ENCODE data around the gene KCTD20.

Gene KCTD20

GRCh38 chr6:36539814-36540568 lies 97.2 kb downstream of the KCTD20 start:
- H4K20me1 ChIP-seq (ENCODE audit: low read depth, low read length) = peaks cover 12% of the 10 kb centered on the region; the same call in 1 of the 2 replicates
- no peak for TF ChIP-seq EZH2phosphoT487 (conservative IDR thresholded peaks at IDR 0.05; ENCODE audit: low read length)
- TF ChIP-seq, protein P1, sequence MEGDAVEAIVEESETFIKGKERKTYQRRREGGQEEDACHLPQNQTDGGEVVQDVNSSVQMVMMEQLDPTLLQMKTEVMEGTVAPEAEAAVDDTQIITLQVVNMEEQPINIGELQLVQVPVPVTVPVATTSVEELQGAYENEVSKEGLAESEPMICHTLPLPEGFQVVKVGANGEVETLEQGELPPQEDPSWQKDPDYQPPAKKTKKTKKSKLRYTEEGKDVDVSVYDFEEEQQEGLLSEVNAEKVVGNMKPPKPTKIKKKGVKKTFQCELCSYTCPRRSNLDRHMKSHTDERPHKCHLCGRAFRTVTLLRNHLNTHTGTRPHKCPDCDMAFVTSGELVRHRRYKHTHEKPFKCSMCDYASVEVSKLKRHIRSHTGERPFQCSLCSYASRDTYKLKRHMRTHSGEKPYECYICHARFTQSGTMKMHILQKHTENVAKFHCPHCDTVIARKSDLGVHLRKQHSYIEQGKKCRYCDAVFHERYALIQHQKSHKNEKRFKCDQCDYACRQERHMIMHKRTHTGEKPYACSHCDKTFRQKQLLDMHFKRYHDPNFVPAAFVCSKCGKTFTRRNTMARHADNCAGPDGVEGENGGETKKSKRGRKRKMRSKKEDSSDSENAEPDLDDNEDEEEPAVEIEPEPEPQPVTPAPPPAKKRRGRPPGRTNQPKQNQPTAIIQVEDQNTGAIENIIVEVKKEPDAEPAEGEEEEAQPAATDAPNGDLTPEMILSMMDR (IDR thresholded peaks at IDR 0.05; ENCODE audit: insufficient read depth, low read length, poor library complexity, severe bottlenecking) = no peak

More at GRCh38 chr6:36539814-36540568, 97.2 kb downstream of the KCTD20 start:
- Histone ChIP-seq H3K4me2 (ENCODE audit: low read depth, low read length, poor library complexity, severe bottlenecking) (no peak overlapping the region), H2AFZ (ENCODE audit: low read depth, low read length, severe bottlenecking) (no peak overlapping the region), H3K27ac (ENCODE audit: low read depth, low read length) (no peak overlapping the region), H3K27me3 (ENCODE audit: low read length) (no peaks in the 10 kb centered on the region), H3K9ac (ENCODE audit: low read length) (no peak overlapping the region), H3K79me2 (ENCODE audit: insufficient read depth, low read length) (peaks cover 64% of the 10 kb centered on the region), H3K36me3 (ENCODE audit: low read length) (peaks cover 37% of the 10 kb centered on the region), H3K9me2 (replicated peaks; ENCODE audit: insufficient read depth, low read length) (no peaks in the 10 kb centered on the region), H3F3A (ENCODE audit: insufficient read depth) (peaks cover 17% of the 10 kb centered on the region), H3K9me3 (ENCODE audit: insufficient read depth, low read length) (no peaks in the 10 kb centered on the region), H3K4me3 (ENCODE audit: insufficient read depth, low read length, poor library complexity, severe bottlenecking) (no peak overlapping the region)

All from SU-DHL-6 (cell line).